Central memory CD4-positive, alpha-beta T cell (primary cell): ENCODE results near the gene FNDC3A.
A peak's percentile ranks its signal among the peaks of the same experiment; 100 is the strongest.

ENCODE experiments used
- DNase-seq: peaks from one replicate; pipeline ENCODE4 v3.0.0; 2022
- total RNA-seq, 3 experiments: gene quantifications; one replicate each; lab custom pipeline; 2026; lab: John Stamatoyannopoulos, UW

The FNDC3A gene
- 120 to 135 (median 127) reads per million in 3 experiments for total RNA-seq

GRCh38 chr13:48975856-48976575, at the start of gene FNDC3A:
Gene FNDC3A (plus strand): TSS chr13:48975912. CDS start chr13:49006191, 30,279 bp downstream.
- DNase-seq, result peak; percentile 88

- DNase-seq, result no peak
Measured at GRCh38 chr13:48928757-48929430, 46.8 kb upstream of the FNDC3A start.

GRCh38 chr13:48930918-48931317, 44.8 kb upstream of the FNDC3A start:
- no peak for DNase-seq

- DNase-seq, result no peak
Measured at GRCh38 chr13:48938308-48938943, 37.3 kb upstream of the FNDC3A start.

GRCh38 chr13:48939728-48940127, 36.0 kb upstream of the FNDC3A start:
- no peak for DNase-seq

- no peak for DNase-seq
Measured at GRCh38 chr13:48942131-48942530, 33.6 kb upstream of the FNDC3A start.

GRCh38 chr13:48944221-48944620, 31.5 kb upstream of the FNDC3A start:
- DNase-seq, result no peak

GRCh38 chr13:48945626-48946025, 30.1 kb upstream of the FNDC3A start:
- DNase-seq, result no peak

- no peak for DNase-seq
Measured at GRCh38 chr13:48946163-48946562, 29.5 kb upstream of the FNDC3A start.

GRCh38 chr13:48949566-48950500, 25.9 kb upstream of the FNDC3A start:
- no peak for DNase-seq

- no peak for DNase-seq
Measured at GRCh38 chr13:48950501-48950875, 25.2 kb upstream of the FNDC3A start.

GRCh38 chr13:48954081-48954480, 21.6 kb upstream of the FNDC3A start:
- no peak for DNase-seq

- no peak for DNase-seq
Measured at GRCh38 chr13:48955536-48955935, 20.2 kb upstream of the FNDC3A start.

GRCh38 chr13:48961379-48961778, 14.3 kb upstream of the FNDC3A start:
- no peak for DNase-seq

GRCh38 chr13:48962281-48962680, 13.4 kb upstream of the FNDC3A start:
- no peak for DNase-seq

- no peak for DNase-seq
Measured at GRCh38 chr13:48965736-48966135, 10.0 kb upstream of the FNDC3A start.

GRCh38 chr13:48969685-48970084, 6.0 kb upstream of the FNDC3A start:
- no peak for DNase-seq

- no peak for DNase-seq
Measured at GRCh38 chr13:48973845-48974431, 1.8 kb upstream of the FNDC3A start.

GRCh38 chr13:48975101-48975855, 434 bp upstream of the FNDC3A start:
- no peak for DNase-seq

- no peak for DNase-seq
Measured at GRCh38 chr13:48976576-48977285, 1.0 kb downstream of the FNDC3A start.

- no peak for DNase-seq
Measured at GRCh38 chr13:48977286-48977625, 1.5 kb downstream of the FNDC3A start.
